BLaER1 treated with 17β-estradiol and CSF1 and Interleukin-3, amounts not matched to agents 10 nM and 100 nM (cell line): ENCODE measurements around the gene SARS2.
"Not testable (repeated sequence)": the region's sequence is repeated elsewhere in the genome, so short reads cannot be mapped to it uniquely, and the experiment has no call there.

ENCODE experiments used
- H3K27ac ChIP-seq, 11 experiments: shearing (Covaris generic); formaldehyde crosslinking; 2 replicates each; pipeline ENCODE4 v1.8.1; 2022
- H3K27me3 ChIP-seq, 11 experiments: shearing (Covaris generic); formaldehyde crosslinking; 2 replicates each; pipeline ENCODE4 v1.8.1; 2022
- H3K36me3 ChIP-seq, 11 experiments: shearing (Covaris generic); formaldehyde crosslinking; 2 replicates each; pipeline ENCODE4 v1.8.1; 2022
- H3K4me1 ChIP-seq, 10 experiments: shearing (Covaris generic); formaldehyde crosslinking; 2 replicates each; pipeline ENCODE4 v1.8.1; 2022
- H3K4me2 ChIP-seq, 11 experiments: shearing (Covaris generic); formaldehyde crosslinking; 2 replicates each; pipeline ENCODE4 v1.8.1; 2022
- H3K4me3 ChIP-seq, 10 experiments: shearing (Covaris generic); formaldehyde crosslinking; 2 replicates each; pipeline ENCODE4 v1.8.1; 2022
- H3K9ac ChIP-seq, 11 experiments: shearing (Covaris generic); formaldehyde crosslinking; 2 replicates each; pipeline ENCODE4 v1.8.1; 2022
- H3K9me3 ChIP-seq, 11 experiments: shearing (Covaris generic); formaldehyde crosslinking; replicated peaks in 1 of 11; 2 replicates each; pipeline ENCODE4 v1.8.1; 2022
- H4K20me1 ChIP-seq, 11 experiments: shearing (Covaris generic); formaldehyde crosslinking; 2 replicates each; pipeline ENCODE4 v1.8.1; 2022
- Cebpa-rat ChIP-seq, 11 experiments: shearing (Covaris generic); IDR thresholded peaks; 2 replicates each; pipeline ENCODE4 v1.8.1; 2022

SARS2 gene

GRCh38 chr19:38894968-38895367, 35.6 kb downstream of the SARS2 start:
- peaks cover 2 to 45% (median 24%) of the 10 kb centered on the region in 11 experiments; a peak in 18 of 22 replicates for H3K36me3 ChIP-seq
- no peaks in the 10 kb centered on the region for H3K27me3 ChIP-seq
- peaks cover 45 to 66% (median 62%) of the 10 kb centered on the region in 10 experiments for H3K4me1 ChIP-seq
- H3K9ac ChIP-seq: peak overlapping the region; percentile 38 to 90 (median 61); a peak in 21 of 22 replicates
- TF ChIP-seq Cebpa-rat (IDR thresholded peaks at IDR 0.05): no peak
- peak overlapping the region; percentile 57 to 98 (median 85) for H3K4me2 ChIP-seq
- H3K4me3 ChIP-seq: peak overlapping the region in 2 of 10 experiments; percentile 14 to 23; a peak in 3 of 20 replicates
- no peaks in the 10 kb centered on the region for H3K9me3 ChIP-seq
- peak overlapping the region in 8 of 11 experiments; percentile 49 to 77 (median 58); a peak in 17 of 22 replicates for H3K27ac ChIP-seq
- peaks cover 0 to 41% (median 6%) of the 10 kb centered on the region in 11 experiments; a peak in 7 of 22 replicates for H4K20me1 ChIP-seq

GRCh38 chr19:38893341-38893771, 37.2 kb downstream of the SARS2 start:
- peak overlapping the region in 3 of 11 experiments; percentile 66 to 77 (median 76); a peak in 7 of 22 replicates for H3K27ac ChIP-seq
- H3K4me1 ChIP-seq: peaks cover 40 to 67% (median 62%) of the 10 kb centered on the region in 10 experiments
- no peak for TF ChIP-seq Cebpa-rat (IDR thresholded peaks at IDR 0.05)
- peak overlapping the region in 8 of 11 experiments; percentile 15 to 97 (median 86); a peak in 14 of 22 replicates for H3K4me2 ChIP-seq
- peaks cover 18 to 61% (median 40%) of the 10 kb centered on the region in 11 experiments for H3K36me3 ChIP-seq
- peak overlapping the region in 4 of 11 experiments; percentile 33 to 48 (median 37); a peak in 5 of 22 replicates for H3K9ac ChIP-seq
- H3K9me3 ChIP-seq: no peaks in the 10 kb centered on the region
- peaks cover 0 to 38% (median 3%) of the 10 kb centered on the region in 11 experiments; a peak in 8 of 22 replicates for H4K20me1 ChIP-seq
- no peak overlapping the region for H3K4me3 ChIP-seq
- H3K27me3 ChIP-seq: no peaks in the 10 kb centered on the region

DNA sequence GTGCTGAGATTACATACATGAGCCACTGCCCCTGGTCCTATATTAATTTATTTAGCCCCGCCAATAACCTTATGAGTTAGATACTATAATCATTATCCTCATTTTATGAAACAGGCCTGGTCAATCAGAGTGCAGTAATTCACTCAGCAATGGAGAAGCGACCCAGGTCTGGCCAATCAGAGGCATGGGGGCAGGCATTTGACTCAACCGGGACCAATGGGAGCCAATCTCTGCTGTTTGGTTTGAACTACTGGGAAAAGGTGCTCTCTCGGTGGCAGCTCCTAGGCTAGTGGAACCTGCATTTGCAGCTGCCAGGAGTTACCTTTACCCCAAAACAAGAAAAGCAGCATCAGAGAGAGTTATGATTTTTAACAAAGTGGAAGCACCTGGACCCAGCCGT, 37.7 kb downstream of the SARS2 start:
- Histone ChIP-seq H3K9me3 (no peaks in the 10 kb centered on the region), H3K27ac (peak overlapping the region in 1 of 11 experiments; percentile 77; a peak in 2 of 22 replicates), H3K27me3 (no peaks in the 10 kb centered on the region), H3K9ac (peak overlapping the region in 2 of 11 experiments; percentile 41 to 48; a peak in 3 of 22 replicates), H3K4me3 (no peak overlapping the region), H3K4me1 (peaks cover 35 to 65% (median 61%) of the 10 kb centered on the region in 10 experiments), H4K20me1 (peaks cover 0 to 33% (median 3%) of the 10 kb centered on the region in 11 experiments; a peak in 8 of 22 replicates), H3K36me3 (peaks cover 18 to 66% (median 45%) of the 10 kb centered on the region in 11 experiments), H3K4me2 (peak overlapping the region in 6 of 11 experiments; percentile 81 to 97 (median 90); a peak in 11 of 22 replicates)
- TF ChIP-seq Cebpa-rat (IDR thresholded peaks at IDR 0.05): no peak

GRCh38 chr19:38891771-38892170, 38.8 kb downstream of the SARS2 start:
- H3K36me3 ChIP-seq: peaks cover 18 to 74% (median 47%) of the 10 kb centered on the region in 11 experiments
- no peak for TF ChIP-seq Cebpa-rat (IDR thresholded peaks at IDR 0.05)
- H3K4me3 ChIP-seq: no peak overlapping the region
- H3K27me3 ChIP-seq: no peaks in the 10 kb centered on the region
- no peak overlapping the region for H3K9ac ChIP-seq
- peaks cover 24 to 56% (median 50%) of the 10 kb centered on the region in 10 experiments for H3K4me1 ChIP-seq
- no peak overlapping the region for H3K27ac ChIP-seq
- no peaks in the 10 kb centered on the region for H3K9me3 ChIP-seq
- H3K4me2 ChIP-seq: no peak overlapping the region
- H4K20me1 ChIP-seq: peaks cover 0 to 28% (median 2%) of the 10 kb centered on the region in 11 experiments; a peak in 8 of 22 replicates

DNA sequence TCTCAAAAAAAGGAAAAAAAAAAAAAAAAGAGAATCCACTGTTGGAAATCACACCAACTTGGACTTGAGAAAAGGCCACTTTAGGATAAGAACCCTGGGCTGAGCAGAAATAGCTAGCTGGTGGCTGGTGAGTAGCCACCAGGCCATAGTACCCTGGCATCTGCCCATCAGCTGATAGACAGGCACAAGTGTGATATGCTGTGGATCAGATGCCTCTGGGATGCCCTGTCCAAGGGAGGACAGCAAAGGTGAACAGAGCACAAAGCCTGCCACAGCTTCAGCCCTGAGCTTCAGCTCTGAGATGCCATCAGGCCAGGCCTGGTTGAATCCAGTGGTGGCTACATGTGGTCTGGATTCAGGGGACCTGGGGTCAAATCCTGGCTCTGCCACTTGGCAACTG, 39.9 kb downstream of the SARS2 start:
- Histone ChIP-seq H4K20me1 (peaks cover 0 to 23% (median 0%) of the 10 kb centered on the region in 11 experiments; a peak in 7 of 22 replicates), H3K9me3 (no peaks in the 10 kb centered on the region), H3K4me1 (peaks cover 15 to 45% (median 39%) of the 10 kb centered on the region in 10 experiments), H3K27me3 (no peaks in the 10 kb centered on the region), H3K4me2 (no peak overlapping the region), H3K4me3 (no peak overlapping the region), H3K9ac (0 out of 22 replicates have a peak overlapping the region, but pooled peaks of 1 of the 11 experiments have one; percentile 14), H3K27ac (no peak overlapping the region), H3K36me3 (peaks cover 18 to 79% (median 48%) of the 10 kb centered on the region in 11 experiments)
- no peak for TF ChIP-seq Cebpa-rat (IDR thresholded peaks at IDR 0.05)

GRCh38 chr19:38889803-38890202, 40.8 kb downstream of the SARS2 start:
- no peak overlapping the region for H3K27ac ChIP-seq
- TF ChIP-seq Cebpa-rat (IDR thresholded peaks at IDR 0.05): no peak

DNA sequence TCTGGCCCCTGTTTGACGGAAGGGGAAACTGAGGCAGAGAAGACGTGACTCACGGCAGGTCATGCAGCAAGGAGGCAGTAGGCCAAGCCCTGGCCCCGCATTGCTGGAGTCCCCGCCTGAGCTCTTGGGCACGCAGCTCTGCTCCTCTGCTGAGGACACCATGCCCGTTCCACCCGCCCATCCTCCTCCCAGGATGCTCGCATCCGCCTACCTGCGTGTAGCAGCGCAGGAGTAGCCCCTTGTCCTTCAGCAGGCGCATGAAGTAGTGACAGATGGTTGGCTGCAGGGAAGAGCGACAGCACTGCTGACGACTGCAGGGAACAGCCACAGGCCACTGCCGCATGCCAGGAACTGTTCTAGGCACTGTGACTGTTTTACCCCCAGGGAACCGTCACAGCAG, 41.7 kb downstream of the SARS2 start:
- peaks cover 0 to 7% (median 0%) of the 10 kb centered on the region in 11 experiments; a peak in 2 of 22 replicates for H4K20me1 ChIP-seq
- TF ChIP-seq Cebpa-rat (IDR thresholded peaks at IDR 0.05): no peak
- peak overlapping the region in 1 of 11 experiments; percentile 10; a peak in 1 of 22 replicates for H3K9ac ChIP-seq
- no peaks in the 10 kb centered on the region for H3K27me3 ChIP-seq
- H3K4me1 ChIP-seq: peaks cover 0 to 28% (median 22%) of the 10 kb centered on the region in 10 experiments; a peak in 16 of 20 replicates
- H3K9me3 ChIP-seq: no peaks in the 10 kb centered on the region
- peaks cover 18 to 82% (median 48%) of the 10 kb centered on the region in 11 experiments for H3K36me3 ChIP-seq
- peak overlapping the region in 4 of 11 experiments; percentile 16 to 43 (median 34); a peak in 4 of 22 replicates for H3K4me2 ChIP-seq
- H3K27ac ChIP-seq: no peak overlapping the region
- no peak overlapping the region for H3K4me3 ChIP-seq

More at GRCh38 chr19:38889803-38890202, 40.8 kb downstream of the SARS2 start:
- Histone ChIP-seq H3K4me1 (peaks cover 6 to 36% (median 30%) of the 10 kb centered on the region in 10 experiments; a peak in 18 of 20 replicates), H3K36me3 (peaks cover 18 to 84% (median 48%) of the 10 kb centered on the region in 11 experiments), H4K20me1 (peaks cover 0 to 17% (median 0%) of the 10 kb centered on the region in 11 experiments; a peak in 6 of 22 replicates), H3K9me3 (no peaks in the 10 kb centered on the region), H3K9ac (no peak overlapping the region), H3K27me3 (no peaks in the 10 kb centered on the region), H3K4me2 (no peak overlapping the region), H3K4me3 (no peak overlapping the region)

GRCh38 chr19:38884691-38885090, 45.9 kb downstream of the SARS2 start:
- H3K4me2 ChIP-seq, H4K20me1 ChIP-seq, H3K4me3 ChIP-seq, H3K27me3 ChIP-seq, H3K9me3 ChIP-seq, H3K27ac ChIP-seq, H3K9ac ChIP-seq: not testable (repeated sequence)
- H3K4me1 ChIP-seq: peaks cover under 1 to 57% (median 45%) of the 10 kb centered on the region in 10 experiments; a peak in 17 of 20 replicates
- peaks cover 13 to 74% (median 37%) of the 10 kb centered on the region in 11 experiments for H3K36me3 ChIP-seq

GRCh38 chr19:38883286-38883685, 47.3 kb downstream of the SARS2 start:
- Histone ChIP-seq H3K4me1 (peaks cover 14 to 64% (median 51%) of the 10 kb centered on the region in 10 experiments), H3K36me3 (peaks cover 0 to 60% (median 23%) of the 10 kb centered on the region in 11 experiments; a peak in 20 of 22 replicates), H4K20me1 (no peaks in the 10 kb centered on the region), H3K27ac (peak overlapping the region in 2 of 11 experiments; percentile 28 to 42; a peak in 4 of 22 replicates), H3K9ac (peak overlapping the region in 2 of 11 experiments; percentile 3 to 38; a peak in 3 of 22 replicates), H3K27me3 (no peaks in the 10 kb centered on the region), H3K4me2 (peak overlapping the region in 8 of 11 experiments; percentile 26 to 69 (median 51); a peak in 13 of 22 replicates), H3K4me3 (no peak overlapping the region), H3K9me3 (no peaks in the 10 kb centered on the region)
- no peak for TF ChIP-seq Cebpa-rat (IDR thresholded peaks at IDR 0.05)
